ENCODE data around the gene POLR3A. TPM values are rescaled to one million over a fixed set of nuclear protein-coding genes. Genes with fewer than 3 reads are reported as not detected.

POLR3A gene
- total RNA-seq, 1 experiment from 2014 or later = 7.0 TPM

GRCh38 chr10:77944519-77944918, 84.8 kb downstream of the POLR3A start:
- DNase-seq (ENCODE audit: low read depth) = peak; percentile 76

- DNase-seq (ENCODE audit: low read depth) = peak; percentile 69
Observed at GRCh38 chr10:77943121-77943901, 86.0 kb downstream of the POLR3A start.

GRCh38 chr10:77941790-77942189, 87.5 kb downstream of the POLR3A start:
- DNase-seq (ENCODE audit: low read depth) = no peak

- no peak for DNase-seq (ENCODE audit: low read depth)
Observed at GRCh38 chr10:77940627-77941026, 88.7 kb downstream of the POLR3A start.

GRCh38 chr10:77940225-77940624, 89.1 kb downstream of the POLR3A start:
- DNase-seq (ENCODE audit: low read depth) = no peak

GRCh38 chr10:77939561-77940001, 89.7 kb downstream of the POLR3A start:
- peak; percentile 64 for DNase-seq (ENCODE audit: low read depth)

GRCh38 chr10:77936697-77937567, 92.4 kb downstream of the POLR3A start:
- DNase-seq (ENCODE audit: low read depth) = no peak

GRCh38 chr10:77932016-77932715, 97.1 kb downstream of the POLR3A start:
- DNase-seq (ENCODE audit: low read depth) = no peak

GRCh38 chr10:77927402-77928246, 101.7 kb downstream of the POLR3A start:
- DNase-seq (ENCODE audit: low read depth) = no peak

- DNase-seq (ENCODE audit: low read depth) = peak; percentile 61
Observed at GRCh38 chr10:77926566-77927401, 102.5 kb downstream of the POLR3A start, which contains the start of gene DLG5. DLG5 (minus strand) TSS chr10:77926755; CDS start chr10:77926520, 235 bp downstream.

GRCh38 chr10:77925795-77926565, 103.3 kb downstream of the POLR3A start:
- no peak for DNase-seq (ENCODE audit: low read depth)

- DNase-seq (ENCODE audit: low read depth) = peak; percentile 34
Observed at GRCh38 chr10:77925410-77925794, 103.9 kb downstream of the POLR3A start.

- DNase-seq (ENCODE audit: low read depth) = no peak
Observed at GRCh38 chr10:77922566-77923179, 106.6 kb downstream of the POLR3A start.

- no peak for DNase-seq (ENCODE audit: low read depth)
Observed at GRCh38 chr10:77922055-77922454, 107.3 kb downstream of the POLR3A start.

- DNase-seq (ENCODE audit: low read depth) = no peak
Observed at GRCh38 chr10:77921395-77921794, 107.9 kb downstream of the POLR3A start.

GRCh38 chr10:77920495-77920894, 108.8 kb downstream of the POLR3A start:
- no peak for DNase-seq (ENCODE audit: low read depth)

- peak; percentile 52 for DNase-seq (ENCODE audit: low read depth)
Observed at GRCh38 chr10:77919713-77920108, 109.6 kb downstream of the POLR3A start.

Data from RPMI7951 (cell line).